ENCODE results near the gene LRRC46. TPM values are rescaled to one million over a fixed set of nuclear protein-coding genes. Genes with fewer than 3 reads are reported as not detected.
A peak's percentile ranks its signal among the peaks of the same experiment; 100 is the strongest.

LRRC46 gene
- total RNA-seq, 1 donor from 2014 or later: 1.4 TPM

DNA sequence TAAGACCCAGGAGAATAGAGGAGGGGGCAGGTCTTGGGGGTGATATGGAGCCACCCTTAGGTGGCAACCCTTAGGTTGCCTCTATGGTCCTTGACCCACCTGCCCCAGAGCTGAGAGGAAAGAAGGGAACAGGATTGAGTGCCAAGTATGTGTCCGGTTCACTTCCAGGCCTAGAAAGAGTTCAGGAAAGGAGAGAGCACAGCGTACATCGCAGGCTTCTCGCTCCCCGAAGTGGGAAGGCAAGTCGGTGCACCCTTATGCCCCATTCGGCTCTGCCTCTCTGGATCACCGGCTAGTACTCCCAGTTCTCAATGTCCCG is 18.9 kb downstream of the LRRC46 start:
- DNase-seq (ENCODE audit: low read depth, low spot score): no peak
- Mint-ChIP-seq H3K4me1 (peaks cover 21% of the 10 kb centered on the region), H3K27me3 (ENCODE audit: low read depth) (peaks cover 98% of the 10 kb centered on the region), H3K9me3 (no peaks in the 10 kb centered on the region), H3K36me3 (ENCODE audit: low read depth) (no peaks in the 10 kb centered on the region), H3K27ac (ENCODE audit: unreplicated experiment) (no peak overlapping the region), H3K4me3 (peak overlapping the region; percentile 58)
- TF ChIP-seq, protein P1, sequence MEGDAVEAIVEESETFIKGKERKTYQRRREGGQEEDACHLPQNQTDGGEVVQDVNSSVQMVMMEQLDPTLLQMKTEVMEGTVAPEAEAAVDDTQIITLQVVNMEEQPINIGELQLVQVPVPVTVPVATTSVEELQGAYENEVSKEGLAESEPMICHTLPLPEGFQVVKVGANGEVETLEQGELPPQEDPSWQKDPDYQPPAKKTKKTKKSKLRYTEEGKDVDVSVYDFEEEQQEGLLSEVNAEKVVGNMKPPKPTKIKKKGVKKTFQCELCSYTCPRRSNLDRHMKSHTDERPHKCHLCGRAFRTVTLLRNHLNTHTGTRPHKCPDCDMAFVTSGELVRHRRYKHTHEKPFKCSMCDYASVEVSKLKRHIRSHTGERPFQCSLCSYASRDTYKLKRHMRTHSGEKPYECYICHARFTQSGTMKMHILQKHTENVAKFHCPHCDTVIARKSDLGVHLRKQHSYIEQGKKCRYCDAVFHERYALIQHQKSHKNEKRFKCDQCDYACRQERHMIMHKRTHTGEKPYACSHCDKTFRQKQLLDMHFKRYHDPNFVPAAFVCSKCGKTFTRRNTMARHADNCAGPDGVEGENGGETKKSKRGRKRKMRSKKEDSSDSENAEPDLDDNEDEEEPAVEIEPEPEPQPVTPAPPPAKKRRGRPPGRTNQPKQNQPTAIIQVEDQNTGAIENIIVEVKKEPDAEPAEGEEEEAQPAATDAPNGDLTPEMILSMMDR (conservative IDR thresholded peaks at IDR 0.05): no peak

DNA sequence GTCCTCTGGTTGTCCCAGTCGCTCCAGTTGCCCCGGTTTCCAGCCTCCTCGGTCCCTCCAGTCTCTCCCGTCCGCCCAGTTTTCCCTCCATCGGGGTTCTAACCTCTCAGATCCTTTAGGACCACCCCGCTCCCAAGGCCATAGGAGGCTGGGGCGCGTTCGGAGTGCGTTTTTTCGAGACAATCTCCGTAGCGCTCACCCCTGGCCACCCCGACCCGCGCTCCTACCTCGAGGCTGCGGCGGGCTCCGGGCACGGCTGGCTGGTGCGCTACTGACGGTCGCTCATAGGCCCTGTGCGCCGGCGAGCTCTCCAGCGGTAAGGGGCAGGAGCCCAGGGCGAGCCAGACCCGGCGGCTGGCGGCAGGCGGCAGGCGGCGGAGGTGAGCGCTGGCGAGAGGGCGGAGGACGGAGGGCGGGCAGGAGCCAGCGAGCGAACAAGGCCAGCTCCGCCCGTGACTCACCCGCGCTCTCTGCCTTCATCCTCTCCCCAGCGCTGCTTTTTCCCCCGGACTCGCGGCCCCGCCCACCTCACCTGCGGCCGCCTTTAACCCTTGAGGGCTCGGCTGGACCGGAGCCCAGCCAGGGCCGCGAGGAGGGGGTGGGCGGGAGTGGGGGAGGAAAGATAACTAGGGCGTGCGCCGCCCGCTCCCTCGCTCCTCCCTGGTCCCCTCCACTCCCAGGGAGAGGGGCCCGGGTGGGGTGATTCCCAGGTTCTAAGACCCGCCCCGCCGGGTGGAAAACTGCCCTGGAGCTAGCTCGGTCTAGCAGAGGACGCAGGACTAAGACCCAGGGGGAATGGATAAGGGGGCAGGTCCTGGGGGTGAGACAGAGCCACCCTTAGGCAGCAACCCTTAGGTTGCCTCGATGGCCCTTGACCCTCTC is 19.5 kb downstream of the LRRC46 start, which contains the start of gene SP6:
Gene SP6 (minus strand): TSS at position 472 of the 882 bp plus-strand sequence. CDS start 2,734 bp downstream, outside the sequence.
- peak within 1 kb of the TSS; percentile 58 for H3K4me3 Mint-ChIP-seq
- peak; percentile 55 for DNase-seq (ENCODE audit: low read depth, low spot score)
- H3K36me3 Mint-ChIP-seq (ENCODE audit: low read depth): no peaks in the 10 kb centered on the region
- H3K27ac Mint-ChIP-seq (ENCODE audit: unreplicated experiment): no peak within 1 kb of the TSS
- H3K9me3 Mint-ChIP-seq: no peaks in the 10 kb centered on the region
- H3K27me3 Mint-ChIP-seq (ENCODE audit: low read depth): peaks cover 98% of the 10 kb centered on the region
- TF ChIP-seq, protein P1 (conservative IDR thresholded peaks at IDR 0.05): peak; percentile 25
- peaks cover 21% of the 10 kb centered on the region for H3K4me1 Mint-ChIP-seq

DNA sequence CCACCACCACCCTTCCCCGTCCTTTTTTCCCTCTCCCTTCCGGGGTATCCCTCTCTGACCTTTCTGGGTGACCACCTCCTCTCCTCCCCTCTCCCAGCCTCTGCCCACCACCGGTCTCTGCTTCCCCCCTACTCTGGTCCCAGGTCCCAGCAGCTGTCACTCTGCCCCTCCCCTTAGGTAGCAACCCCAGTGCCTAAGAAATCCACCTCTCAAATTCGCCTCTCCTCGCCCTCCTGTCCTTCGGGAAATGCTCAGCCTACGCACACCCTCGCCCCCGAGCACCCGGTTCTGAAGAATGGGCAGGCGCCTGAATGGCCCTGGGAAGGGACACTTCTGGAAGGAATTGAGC is 20.3 kb downstream of the LRRC46 start:
- H3K36me3 Mint-ChIP-seq (ENCODE audit: low read depth): no peaks in the 10 kb centered on the region
- H3K4me3 Mint-ChIP-seq: peak overlapping the region; percentile 31
- no peaks in the 10 kb centered on the region for H3K9me3 Mint-ChIP-seq
- H3K27me3 Mint-ChIP-seq (ENCODE audit: low read depth): peaks cover 98% of the 10 kb centered on the region
- H3K4me1 Mint-ChIP-seq: peaks cover 15% of the 10 kb centered on the region
- H3K27ac Mint-ChIP-seq (ENCODE audit: unreplicated experiment): no peak overlapping the region
- TF ChIP-seq, protein P1 (conservative IDR thresholded peaks at IDR 0.05): no peak
- DNase-seq (ENCODE audit: low read depth, low spot score): no peak

DNA sequence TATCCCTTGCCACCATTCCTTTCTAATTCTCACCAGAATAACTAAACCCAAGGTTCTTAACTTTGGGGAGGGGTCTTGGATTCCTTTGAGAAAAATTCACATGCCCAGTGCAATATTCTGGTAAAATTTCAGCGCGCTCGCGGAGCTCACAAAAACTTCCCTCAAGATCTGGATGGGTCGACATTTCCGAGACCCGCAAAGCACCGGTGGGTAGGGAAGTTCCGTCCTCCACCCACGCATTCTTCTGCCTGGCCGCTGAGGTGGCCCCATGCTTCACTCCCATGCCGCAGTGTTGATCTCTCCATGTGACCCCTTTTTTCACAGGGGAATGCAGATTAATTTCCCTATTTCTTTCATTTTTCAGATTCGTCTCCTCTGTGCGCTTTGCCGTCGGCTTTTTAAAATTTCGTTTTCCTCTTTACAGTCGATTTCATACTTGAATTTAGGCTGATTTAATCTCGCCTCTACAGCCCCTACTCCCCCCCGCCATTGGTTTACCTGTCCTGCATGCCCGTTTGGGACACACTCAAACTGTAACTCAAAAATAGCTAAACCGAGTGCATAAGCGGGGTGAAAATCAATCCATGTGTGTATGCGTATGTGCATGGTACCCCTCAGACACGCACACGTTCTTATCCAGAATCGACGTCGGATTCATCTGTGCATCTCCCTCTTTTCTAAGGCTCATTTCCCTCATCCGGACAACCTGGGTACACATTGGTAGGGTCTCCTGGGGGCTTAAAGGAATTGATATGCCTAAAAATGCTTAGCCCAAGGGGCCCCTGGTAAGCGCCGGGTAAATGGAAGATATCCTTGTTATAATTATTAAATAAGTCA is 20.9 kb downstream of the LRRC46 start:
- no peaks in the 10 kb centered on the region for H3K9me3 Mint-ChIP-seq
- peaks cover 11% of the 10 kb centered on the region for H3K4me1 Mint-ChIP-seq
- peaks cover 98% of the 10 kb centered on the region for H3K27me3 Mint-ChIP-seq (ENCODE audit: low read depth)
- peak overlapping the region; percentile 31 for H3K4me3 Mint-ChIP-seq
- H3K27ac Mint-ChIP-seq (ENCODE audit: unreplicated experiment): no peak overlapping the region
- DNase-seq (ENCODE audit: low read depth, low spot score): no peak
- no peaks in the 10 kb centered on the region for H3K36me3 Mint-ChIP-seq (ENCODE audit: low read depth)
- TF ChIP-seq, protein P1 (conservative IDR thresholded peaks at IDR 0.05): no peak

DNA sequence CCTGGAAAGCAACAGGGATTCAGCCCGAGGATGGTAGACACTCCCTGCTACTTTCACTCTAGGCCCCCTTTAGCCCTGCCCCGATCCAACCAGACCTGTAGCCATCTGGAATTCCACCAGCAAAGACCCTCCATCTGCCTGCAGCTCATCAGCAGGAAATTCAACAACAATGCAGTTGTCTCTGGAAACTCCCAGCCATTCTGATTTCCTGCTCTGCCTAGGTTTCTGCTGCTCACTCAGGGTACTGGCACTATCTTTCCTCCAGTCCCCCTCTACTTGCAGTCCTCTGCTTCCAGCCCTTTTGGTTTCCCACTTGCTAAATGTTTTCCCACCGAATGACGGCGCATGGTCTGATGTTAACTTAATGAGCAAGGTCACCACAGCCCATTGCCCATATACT is 22.1 kb downstream of the LRRC46 start:
- Mint-ChIP-seq H3K4me3 (no peak overlapping the region), H3K27me3 (ENCODE audit: low read depth) (peaks cover 95% of the 10 kb centered on the region)
- no peak for DNase-seq (ENCODE audit: low read depth, low spot score)

More for the DNA sequence above, 22.1 kb downstream of the LRRC46 start:
- no peaks in the 10 kb centered on the region for H3K9me3 Mint-ChIP-seq
- no peak overlapping the region for H3K27ac Mint-ChIP-seq (ENCODE audit: unreplicated experiment)
- TF ChIP-seq, protein P1 (conservative IDR thresholded peaks at IDR 0.05): no peak
- peaks cover 11% of the 10 kb centered on the region for H3K4me1 Mint-ChIP-seq
- H3K36me3 Mint-ChIP-seq (ENCODE audit: low read depth): no peaks in the 10 kb centered on the region

Measured in neural crest cell (in vitro differentiated cells).